ENCODE data around the gene DECR2. TPM values are rescaled to one million over a fixed set of nuclear protein-coding genes. Genes with fewer than 3 reads are reported as not detected.

The DECR2 gene
- total RNA-seq, 1 donor from 2014 or later, result 7.1 TPM

DNA sequence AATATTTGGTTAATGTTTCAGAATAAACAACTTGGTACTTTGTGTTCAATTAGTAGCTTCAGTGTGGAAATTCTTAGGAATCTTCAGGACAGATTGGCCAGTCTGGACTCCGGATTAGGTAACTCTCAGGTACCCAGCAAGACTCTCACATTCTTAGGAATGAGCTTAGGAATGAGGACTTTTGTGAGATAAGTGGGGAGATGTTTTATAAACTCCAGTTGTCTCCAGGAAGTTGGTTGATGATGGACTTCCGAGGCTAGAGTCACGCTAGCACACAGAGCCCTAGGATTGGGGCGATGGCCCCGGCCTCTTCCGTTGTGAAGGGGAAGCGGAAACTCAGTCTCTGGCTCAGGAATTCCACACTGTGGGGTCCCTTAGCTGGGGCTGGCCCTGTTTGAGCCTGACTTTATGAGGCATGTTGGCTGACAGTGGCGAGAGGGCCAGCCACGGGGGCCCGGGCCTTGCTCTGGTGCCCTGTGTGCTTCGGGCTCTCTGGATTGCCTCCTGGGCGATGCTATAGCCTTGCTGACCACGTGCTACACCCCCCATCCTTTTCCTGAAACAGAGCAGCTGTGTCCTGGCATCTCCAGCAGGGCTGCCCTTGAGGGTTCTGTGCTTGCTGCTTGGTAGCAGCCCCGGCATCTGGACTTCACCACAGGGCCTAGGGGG lies 56.2 kb downstream of the DECR2 start:
- no peak overlapping the region for H2AFZ ChIP-seq (replicated peaks)

DNA sequence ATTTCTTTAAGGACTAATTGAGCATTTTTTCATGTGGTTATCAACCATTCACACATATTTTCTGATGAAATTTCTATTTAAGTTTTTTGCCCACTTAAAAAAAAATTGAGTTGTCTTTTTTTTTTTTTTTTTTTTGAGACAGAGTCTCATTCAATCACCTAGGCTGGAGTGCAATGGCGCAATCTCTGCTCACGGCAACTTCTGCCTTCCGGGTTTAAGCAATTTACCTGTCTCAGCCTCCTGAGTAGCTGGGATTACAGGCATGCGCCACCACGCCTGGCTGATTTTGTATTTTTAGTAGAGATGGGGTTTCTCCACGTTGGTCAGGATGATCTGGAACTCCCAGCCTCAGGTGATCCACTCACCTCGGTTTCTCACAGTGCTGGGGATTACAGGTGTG lies 58.1 kb downstream of the DECR2 start:
- H3K9ac ChIP-seq, result no peak overlapping the region
- H3K27ac Mint-ChIP-seq, result no peak overlapping the region
- no peaks in the 10 kb centered on the region for H3K27me3 ChIP-seq
- peaks cover 12% of the 10 kb centered on the region for H3F3A ChIP-seq (ENCODE audit: low read depth)
- peaks cover 16% of the 10 kb centered on the region for H3K4me1 Mint-ChIP-seq
- H3K4me1 ChIP-seq, result peaks cover 14% of the 10 kb centered on the region
- H3K4me3 ChIP-seq, result no peak overlapping the region
- peaks cover 14% of the 10 kb centered on the region for H3K36me3 Mint-ChIP-seq
- H3K27ac ChIP-seq, result no peak overlapping the region
- H3K27me3 Mint-ChIP-seq (ENCODE audit: insufficient read depth, low read depth), result peaks cover 4% of the 10 kb centered on the region
- DNase-seq (ENCODE audit: low spot score), result no peak
- no peaks in the 10 kb centered on the region for H3K36me3 ChIP-seq
- TF ChIP-seq EZH2phosphoT487 (IDR thresholded peaks at IDR 0.05), result no peak
- TF ChIP-seq, protein P1, sequence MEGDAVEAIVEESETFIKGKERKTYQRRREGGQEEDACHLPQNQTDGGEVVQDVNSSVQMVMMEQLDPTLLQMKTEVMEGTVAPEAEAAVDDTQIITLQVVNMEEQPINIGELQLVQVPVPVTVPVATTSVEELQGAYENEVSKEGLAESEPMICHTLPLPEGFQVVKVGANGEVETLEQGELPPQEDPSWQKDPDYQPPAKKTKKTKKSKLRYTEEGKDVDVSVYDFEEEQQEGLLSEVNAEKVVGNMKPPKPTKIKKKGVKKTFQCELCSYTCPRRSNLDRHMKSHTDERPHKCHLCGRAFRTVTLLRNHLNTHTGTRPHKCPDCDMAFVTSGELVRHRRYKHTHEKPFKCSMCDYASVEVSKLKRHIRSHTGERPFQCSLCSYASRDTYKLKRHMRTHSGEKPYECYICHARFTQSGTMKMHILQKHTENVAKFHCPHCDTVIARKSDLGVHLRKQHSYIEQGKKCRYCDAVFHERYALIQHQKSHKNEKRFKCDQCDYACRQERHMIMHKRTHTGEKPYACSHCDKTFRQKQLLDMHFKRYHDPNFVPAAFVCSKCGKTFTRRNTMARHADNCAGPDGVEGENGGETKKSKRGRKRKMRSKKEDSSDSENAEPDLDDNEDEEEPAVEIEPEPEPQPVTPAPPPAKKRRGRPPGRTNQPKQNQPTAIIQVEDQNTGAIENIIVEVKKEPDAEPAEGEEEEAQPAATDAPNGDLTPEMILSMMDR (IDR thresholded peaks at IDR 0.05), result no peak
- TF ChIP-seq EZH2 (IDR thresholded peaks at IDR 0.05), result no peak
- peaks cover 78% of the 10 kb centered on the region for H4K20me1 ChIP-seq (ENCODE audit: low read depth)
- H3K4me3 Mint-ChIP-seq, result no peak overlapping the region
- no peaks in the 10 kb centered on the region for H3K9me3 ChIP-seq (ENCODE audit: low read depth)
- peaks cover 41% of the 10 kb centered on the region for H3K79me2 ChIP-seq (ENCODE audit: low read depth)
- no peak overlapping the region for H2AFZ ChIP-seq (replicated peaks)
- no peak overlapping the region for H3K4me2 ChIP-seq
- H3K9me3 Mint-ChIP-seq, result no peaks in the 10 kb centered on the region

More for the DNA sequence above, 56.2 kb downstream of the DECR2 start:
- H3K27me3 ChIP-seq, result no peaks in the 10 kb centered on the region
- Mint-ChIP-seq H3K9me3 (no peaks in the 10 kb centered on the region), H3K4me3 (no peak overlapping the region), H3K27ac (no peak overlapping the region), H3K27me3 (ENCODE audit: insufficient read depth, low read depth) (peaks cover 4% of the 10 kb centered on the region), H3K36me3 (peaks cover 11% of the 10 kb centered on the region), H3K4me1 (peaks cover 16% of the 10 kb centered on the region)
- no peak overlapping the region for H3K4me3 ChIP-seq
- peaks cover 42% of the 10 kb centered on the region for H3K79me2 ChIP-seq (ENCODE audit: low read depth)
- no peak overlapping the region for H3K27ac ChIP-seq
- H3F3A ChIP-seq (ENCODE audit: low read depth), result peaks cover 12% of the 10 kb centered on the region
- H3K4me2 ChIP-seq, result no peak overlapping the region
- TF ChIP-seq, protein P1 (IDR thresholded peaks at IDR 0.05), result no peak
- TF ChIP-seq EZH2phosphoT487 (IDR thresholded peaks at IDR 0.05), result no peak
- no peak for TF ChIP-seq EZH2 (IDR thresholded peaks at IDR 0.05)
- no peaks in the 10 kb centered on the region for H3K36me3 ChIP-seq
- peaks cover 80% of the 10 kb centered on the region for H4K20me1 ChIP-seq (ENCODE audit: low read depth)
- H3K9me3 ChIP-seq (ENCODE audit: low read depth), result no peaks in the 10 kb centered on the region
- H3K4me1 ChIP-seq, result peaks cover 14% of the 10 kb centered on the region
- no peak overlapping the region for H3K9ac ChIP-seq
- DNase-seq (ENCODE audit: low spot score), result no peak

DNA sequence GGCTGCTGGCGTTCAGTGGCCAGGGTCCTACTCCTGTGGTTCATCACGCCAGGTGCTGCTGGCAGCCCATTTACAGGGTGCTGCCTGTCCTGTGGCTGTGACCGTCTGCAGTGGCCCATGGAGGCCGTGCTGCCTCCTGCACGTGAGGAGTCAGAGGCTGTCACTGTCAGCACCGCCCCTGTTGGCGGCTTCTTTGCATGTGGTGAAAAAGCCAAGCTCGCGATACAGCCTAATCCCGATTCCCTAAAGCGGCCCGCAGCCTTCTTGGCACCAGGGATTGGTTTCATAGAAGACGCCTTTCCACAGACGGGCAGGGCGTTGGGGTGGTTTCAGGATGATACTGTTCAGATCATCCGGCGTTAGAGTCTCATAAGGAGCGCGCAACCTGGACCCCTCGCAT lies 59.1 kb downstream of the DECR2 start:
- Histone ChIP-seq H3K79me2 (ENCODE audit: low read depth) (peaks cover 41% of the 10 kb centered on the region), H3K4me2 (no peak overlapping the region), H3K4me3 (no peak overlapping the region), H3K27ac (no peak overlapping the region), H3K36me3 (no peaks in the 10 kb centered on the region), H3K9me3 (ENCODE audit: low read depth) (no peaks in the 10 kb centered on the region), H3F3A (ENCODE audit: low read depth) (peaks cover 12% of the 10 kb centered on the region), H2AFZ (replicated peaks) (no peak overlapping the region), H4K20me1 (ENCODE audit: low read depth) (peaks cover 82% of the 10 kb centered on the region), H3K4me1 (peaks cover 14% of the 10 kb centered on the region), H3K27me3 (no peaks in the 10 kb centered on the region), H3K9ac (no peak overlapping the region)
- Mint-ChIP-seq H3K27me3 (ENCODE audit: insufficient read depth, low read depth) (peaks cover 2% of the 10 kb centered on the region), H3K36me3 (peaks cover 14% of the 10 kb centered on the region), H3K9me3 (no peaks in the 10 kb centered on the region), H3K4me1 (peaks cover 19% of the 10 kb centered on the region), H3K27ac (no peak overlapping the region), H3K4me3 (no peak overlapping the region)
- DNase-seq (ENCODE audit: low spot score), result no peak
- TF ChIP-seq, protein P1 (IDR thresholded peaks at IDR 0.05), result no peak
- TF ChIP-seq EZH2 (IDR thresholded peaks at IDR 0.05), result no peak
- TF ChIP-seq EZH2phosphoT487 (IDR thresholded peaks at IDR 0.05), result no peak

Small RNA genes within 50 kb of the gene (small RNA-seq; reads per million reads assigned to genes)
- gene RF00019, result not detected

Other genes starting within 250 kb of the DECR2 start
- not detected in 2 replicates for gene HBZ, start 249.2 kb upstream of the DECR2 start, total RNA-seq (ENCODE audit: low replicate concordance)
- not detected in 2 replicates for gene HBM, start 235.9 kb upstream of the DECR2 start, total RNA-seq (ENCODE audit: low replicate concordance)
- gene HBA2, start 229.0 kb upstream of the DECR2 start, total RNA-seq (ENCODE audit: low replicate concordance), result not detected in 2 replicates
- not detected in 2 replicates for gene HBA1, start 225.2 kb upstream of the DECR2 start, total RNA-seq (ENCODE audit: low replicate concordance)
- 3.8 TPM in 1 of 2 replicates, not detected in the other for gene HBQ1, start 221.4 kb upstream of the DECR2 start, total RNA-seq (ENCODE audit: low replicate concordance)
- gene LUC7L, start 172.4 kb upstream of the DECR2 start, total RNA-seq (ENCODE audit: low replicate concordance), result 198 and 231 TPM in 2 replicates
- gene FAM234A, start 167.1 kb upstream of the DECR2 start, total RNA-seq (ENCODE audit: low replicate concordance), result 115 and 159 TPM in 2 replicates
- gene RGS11, start 125.9 kb upstream of the DECR2 start, total RNA-seq (ENCODE audit: low replicate concordance), result 0.52 and 0.96 TPM in 2 replicates
- gene ARHGDIG, start 121.3 kb upstream of the DECR2 start, total RNA-seq (ENCODE audit: low replicate concordance), result 0.84 TPM in 1 of 2 replicates, not detected in the other
- 0.53 TPM in 1 of 2 replicates, not detected in the other for gene PDIA2, start 118.7 kb upstream of the DECR2 start, total RNA-seq (ENCODE audit: low replicate concordance)
- gene AXIN1, start 49.2 kb upstream of the DECR2 start, total RNA-seq (ENCODE audit: low replicate concordance), result 19.6 and 35.4 TPM in 2 replicates
- gene MRPL28, start 31.3 kb upstream of the DECR2 start, total RNA-seq (ENCODE audit: low replicate concordance), result 82.2 and 138 TPM in 2 replicates
- 16.7 and 49.5 TPM in 2 replicates for gene PGAP6, start 19.9 kb upstream of the DECR2 start, total RNA-seq (ENCODE audit: low replicate concordance)
- 93.3 and 236 TPM in 2 replicates for gene NME4, start 4.7 kb upstream of the DECR2 start, total RNA-seq (ENCODE audit: low replicate concordance)
- 15.5 and 45.2 TPM in 2 replicates for gene RAB11FIP3, start 23.8 kb downstream of the DECR2 start, total RNA-seq (ENCODE audit: low replicate concordance)
- 6.8 and 41.0 TPM in 2 replicates for gene CAPN15, start 125.8 kb downstream of the DECR2 start, total RNA-seq (ENCODE audit: low replicate concordance)
- gene PRR35, start 158.5 kb downstream of the DECR2 start, total RNA-seq (ENCODE audit: low replicate concordance), result not detected in 2 replicates
- 0.28 TPM in 1 of 2 replicates, not detected in the other for gene NHLRC4, start 165.1 kb downstream of the DECR2 start, total RNA-seq (ENCODE audit: low replicate concordance)
- 16.1 and 60.7 TPM in 2 replicates for gene PIGQ, start 168.1 kb downstream of the DECR2 start, total RNA-seq (ENCODE audit: low replicate concordance)
- gene RAB40C, start 188.2 kb downstream of the DECR2 start, total RNA-seq (ENCODE audit: low replicate concordance), result 6.0 and 30.0 TPM in 2 replicates
- gene WFIKKN1, start 229.1 kb downstream of the DECR2 start, total RNA-seq (ENCODE audit: low replicate concordance), result 5.9 and 22.5 TPM in 2 replicates
- gene METTL26, start 234.4 kb downstream of the DECR2 start, total RNA-seq (ENCODE audit: low replicate concordance), result 46.0 and 125 TPM in 2 replicates
- gene MCRIP2, start 239.9 kb downstream of the DECR2 start, total RNA-seq (ENCODE audit: low replicate concordance), result 1.5 and 4.7 TPM in 2 replicates
- 9.3 and 33.4 TPM in 2 replicates for gene WDR90, start 247.5 kb downstream of the DECR2 start, total RNA-seq (ENCODE audit: low replicate concordance)